Activated CD8-positive, alpha-beta T cell treated with anti-CD3 and anti-CD28 coated beads, Interleukin-2, amount 10 ng/mL, durations not matched to agents 7 days and 5 days (primary cell): ENCODE data around the gene FBXW12. TPM values are rescaled to one million over a fixed set of nuclear protein-coding genes. Genes with fewer than 3 reads are reported as not detected.

Experiments
- ATAC-seq: fragments of 150-1000 bp; cut with Tn5 transposase; one replicate; pipeline ENCODE4 v1.10.0; 2021; ENCODE audit warnings: moderate library complexity
- CTCF ChIA-PET: fragments of 350-600 bp; sonication (Branson Sonifier 250); formaldehyde crosslinking; loops from one replicate; lab custom pipeline; 2021; ENCODE audit warnings: antibody characterized with exemption; lab: Charles Lee
- POLR2A ChIA-PET: fragments of 350-600 bp; sonication (Branson Sonifier 250); formaldehyde crosslinking; loops from one replicate; lab custom pipeline; 2021; ENCODE audit warnings: antibody characterized with exemption; lab: Charles Lee
- DNase-seq: peaks from one replicate; pipeline ENCODE4 v3.0.0-alpha.2; 2020
- H3K27ac Mint-ChIP-seq: one replicate; pipeline ENCODE4 v1.8.0; 2021; ENCODE audit warnings: mild to moderate bottlenecking, mixed read lengths
- H3K27me3 Mint-ChIP-seq: one replicate; pipeline ENCODE4 v1.8.0; 2021; ENCODE audit warnings: low read depth, mixed read lengths
- H3K36me3 Mint-ChIP-seq: one replicate; pipeline ENCODE4 v1.8.0; 2021; ENCODE audit warnings: low read depth, mixed read lengths
- H3K4me1 Mint-ChIP-seq: one replicate; pipeline ENCODE4 v1.8.0; 2021; ENCODE audit warnings: low read depth, mixed read lengths
- H3K4me3 Mint-ChIP-seq: one replicate; pipeline ENCODE4 v1.8.0; 2021; ENCODE audit warnings: mild to moderate bottlenecking, mixed read lengths
- H3K9me3 Mint-ChIP-seq: one replicate; pipeline ENCODE4 v1.8.0; 2022; ENCODE audit warnings: mixed read lengths; ENCODE audit not compliant: insufficient read depth
- total RNA-seq, 2 experiments: library from RNA; stranded (reverse); gene quantifications; one replicate each; pipeline ENCODE4 v1.2.3, GENCODE V29; 2021

Gene FBXW12
- total RNA-seq, 2 experiments from 2014 or later = not detected

DNA sequence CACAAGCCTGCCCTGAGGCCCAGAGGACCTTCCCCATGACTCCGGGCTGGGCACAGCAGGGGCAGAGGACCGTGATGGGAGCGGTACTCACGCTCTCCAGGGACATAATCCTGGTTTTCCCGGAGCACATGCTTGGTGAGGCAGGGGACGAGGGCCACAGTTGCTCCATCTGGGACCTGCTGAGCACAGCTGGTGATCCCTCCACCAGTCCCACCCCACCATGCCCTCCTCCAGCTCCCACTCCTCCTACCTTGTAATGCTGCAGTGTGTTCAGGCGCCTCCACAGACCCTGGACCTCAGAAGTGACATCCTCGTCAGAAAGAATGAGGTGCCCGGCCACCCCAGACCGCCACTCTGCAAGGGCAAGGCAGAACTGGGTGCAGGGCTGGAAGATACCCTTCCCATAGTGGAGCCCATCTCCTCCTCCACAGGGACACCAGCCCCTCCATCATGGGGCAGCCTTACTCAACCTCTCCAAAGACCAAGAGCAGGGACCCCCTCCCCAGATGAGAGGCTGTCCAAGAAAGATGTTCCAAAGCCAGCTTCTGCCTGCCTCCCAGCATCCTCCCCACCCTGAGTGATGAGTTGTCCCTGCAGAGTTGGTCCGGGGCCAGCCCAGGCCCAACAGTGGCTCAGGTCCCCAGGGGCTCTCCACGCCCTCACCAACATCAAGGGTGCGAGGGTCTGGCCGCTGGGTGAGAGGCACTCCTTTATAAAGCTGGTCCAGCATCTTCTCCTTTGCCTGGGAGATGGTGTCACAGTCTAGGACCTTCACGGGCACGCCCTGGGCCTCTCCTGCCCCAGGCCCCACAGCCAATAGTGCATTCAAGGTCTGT, 38.4 kb downstream of the FBXW12 start:
- Mint-ChIP-seq H3K4me1 (no peaks in the 10 kb centered on the region), H3K27ac (no peak overlapping the region), H3K4me3 (no peak overlapping the region), H3K9me3 (no peaks in the 10 kb centered on the region), H3K36me3 (no peaks in the 10 kb centered on the region), H3K27me3 (no peaks in the 10 kb centered on the region)
- ChIA-PET CTCF (interaction anchor here (2.1 to 7.3 kb wide), 2 partner anchors 10 to 26 kb away, joined by 10 to 47 read pairs; no protein-coding TSS in a partner anchor), POLR2A (no interaction called here)
- DNase-seq (no peak), ATAC-seq (no peak)

DNA sequence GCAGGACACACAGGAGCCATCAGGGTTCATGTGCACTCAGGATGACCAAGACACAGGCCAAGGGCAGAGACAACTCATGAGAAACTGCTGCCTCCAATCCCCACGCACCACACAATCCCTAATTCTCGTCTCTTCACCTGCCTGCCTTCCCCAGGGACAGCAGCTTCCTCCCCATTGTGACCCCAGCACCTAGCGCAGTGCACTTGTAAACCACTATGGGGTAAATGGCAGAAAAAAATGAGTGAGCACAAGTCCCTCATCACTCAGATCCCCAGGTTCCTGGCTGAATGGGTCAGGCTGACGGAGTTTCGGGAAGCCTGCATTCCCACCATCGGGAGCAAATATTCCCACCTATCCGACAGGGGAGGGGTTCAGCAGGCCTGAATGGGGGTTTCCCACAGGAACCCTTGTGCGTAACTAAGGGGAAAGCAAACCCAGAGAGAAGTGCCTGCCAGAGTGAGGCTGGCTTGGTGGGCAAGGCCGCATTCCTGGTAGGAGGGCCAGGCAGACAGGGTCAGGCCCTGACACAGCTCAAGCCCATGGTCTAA, 39.1 kb downstream of the FBXW12 start:
- no peak for DNase-seq
- POLR2A ChIA-PET = interaction anchor here (0.7 kb wide), 1 partner anchor 143 kb away, joined by 3 read pairs; no protein-coding TSS in a partner anchor
- no peaks in the 10 kb centered on the region for H3K27me3 Mint-ChIP-seq
- no peak overlapping the region for H3K27ac Mint-ChIP-seq
- no peak overlapping the region for H3K4me3 Mint-ChIP-seq
- no peaks in the 10 kb centered on the region for H3K4me1 Mint-ChIP-seq
- H3K9me3 Mint-ChIP-seq = no peaks in the 10 kb centered on the region
- ATAC-seq = no peak
- H3K36me3 Mint-ChIP-seq = no peaks in the 10 kb centered on the region
- CTCF ChIA-PET = interaction anchor here (1.2 to 7.3 kb wide), 3 partner anchors 11 to 104 kb away, joined by 3 to 47 read pairs (median 10); no protein-coding TSS in a partner anchor

DNA sequence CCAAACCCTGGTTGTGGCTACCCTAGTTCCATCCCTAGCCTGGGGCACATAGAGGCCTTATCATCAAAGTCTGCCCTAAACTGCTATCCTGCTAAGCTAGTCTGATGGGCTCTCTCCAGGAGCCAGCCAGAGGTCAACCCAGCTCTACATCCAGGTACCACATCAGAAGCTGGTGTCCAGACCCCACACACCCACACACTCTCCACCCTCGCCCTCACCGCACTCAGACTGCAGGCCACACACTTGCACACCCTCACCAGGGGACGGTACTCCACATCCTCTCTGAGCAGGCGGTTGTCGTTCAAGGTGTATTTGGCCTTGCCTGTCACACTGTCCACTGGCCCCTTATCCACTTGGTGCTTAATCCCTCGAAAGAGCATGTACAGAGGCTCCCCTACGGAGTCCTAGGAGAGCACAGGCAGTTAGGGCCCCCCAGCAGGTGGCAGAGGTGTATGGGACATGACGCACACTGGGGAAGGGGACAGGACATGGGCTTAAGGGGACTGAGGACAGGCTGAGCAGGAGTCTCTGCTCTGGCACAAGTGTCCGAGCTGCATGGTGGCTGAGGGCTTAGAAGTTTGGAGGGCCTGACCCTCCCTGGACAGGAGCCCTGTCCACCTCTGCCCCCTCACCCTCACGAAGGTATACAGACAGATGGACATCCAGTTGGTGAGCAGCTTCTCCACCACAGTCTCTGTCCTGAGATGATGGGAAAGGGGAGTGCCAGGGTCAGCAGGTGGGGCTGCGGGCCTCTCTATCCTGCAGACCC, 39.8 kb downstream of the FBXW12 start:
- no peak for ATAC-seq
- CTCF ChIA-PET = interaction anchor here (1.2 to 7.3 kb wide), 3 partner anchors 11 to 103 kb away, joined by 3 to 47 read pairs (median 10); no protein-coding TSS in a partner anchor

DNA sequence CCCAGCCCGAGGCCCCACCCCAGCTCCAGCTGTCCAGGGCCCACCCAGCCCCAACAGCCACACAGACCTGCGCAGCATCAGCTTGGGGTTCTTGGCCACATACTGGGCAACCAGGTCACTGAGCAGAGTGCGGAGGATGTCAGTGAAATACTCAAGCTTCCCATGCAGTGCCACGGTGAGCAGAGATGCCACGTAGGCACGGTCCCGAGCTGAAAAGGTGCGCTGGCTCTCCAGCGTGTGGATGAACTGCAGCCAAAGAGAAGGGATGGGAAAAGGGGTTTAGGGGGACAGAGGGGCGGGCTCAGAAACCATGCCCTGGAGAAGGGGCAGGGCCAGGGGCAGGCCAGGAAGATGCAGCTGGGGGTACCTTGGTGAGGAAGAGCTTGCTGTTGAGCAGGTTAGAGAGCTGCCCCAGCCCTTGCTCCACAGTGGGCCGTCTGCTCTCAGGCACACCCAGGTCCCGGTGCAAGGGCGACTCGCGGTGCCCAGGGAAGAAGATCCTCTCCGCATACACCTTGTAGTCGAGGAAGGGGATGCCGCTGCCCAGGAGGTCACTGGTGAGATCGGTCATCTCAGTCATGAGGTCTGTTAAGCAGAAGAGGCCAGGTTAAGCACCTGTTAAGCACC, 40.5 kb downstream of the FBXW12 start:
- H3K27me3 Mint-ChIP-seq = no peaks in the 10 kb centered on the region
- no peaks in the 10 kb centered on the region for H3K9me3 Mint-ChIP-seq
- no peak overlapping the region for H3K27ac Mint-ChIP-seq
- no peak for ATAC-seq
- H3K4me3 Mint-ChIP-seq = no peak overlapping the region
- DNase-seq = no peak
- CTCF ChIA-PET = interaction anchor here (2.1 to 7.3 kb wide), 2 partner anchors 12 to 24 kb away, joined by 10 to 47 read pairs; no protein-coding TSS in a partner anchor
- POLR2A ChIA-PET = no interaction called here
- no peaks in the 10 kb centered on the region for H3K4me1 Mint-ChIP-seq
- no peaks in the 10 kb centered on the region for H3K36me3 Mint-ChIP-seq

More for the DNA sequence above, 39.8 kb downstream of the FBXW12 start:
- Mint-ChIP-seq H3K4me3 (no peak overlapping the region), H3K27ac (no peak overlapping the region), H3K36me3 (no peaks in the 10 kb centered on the region), H3K27me3 (no peaks in the 10 kb centered on the region), H3K9me3 (no peaks in the 10 kb centered on the region), H3K4me1 (no peaks in the 10 kb centered on the region)
- POLR2A ChIA-PET = interaction anchor here (0.7 kb wide), 1 partner anchor 142 kb away, joined by 3 read pairs; no protein-coding TSS in a partner anchor
- no peak for DNase-seq

DNA sequence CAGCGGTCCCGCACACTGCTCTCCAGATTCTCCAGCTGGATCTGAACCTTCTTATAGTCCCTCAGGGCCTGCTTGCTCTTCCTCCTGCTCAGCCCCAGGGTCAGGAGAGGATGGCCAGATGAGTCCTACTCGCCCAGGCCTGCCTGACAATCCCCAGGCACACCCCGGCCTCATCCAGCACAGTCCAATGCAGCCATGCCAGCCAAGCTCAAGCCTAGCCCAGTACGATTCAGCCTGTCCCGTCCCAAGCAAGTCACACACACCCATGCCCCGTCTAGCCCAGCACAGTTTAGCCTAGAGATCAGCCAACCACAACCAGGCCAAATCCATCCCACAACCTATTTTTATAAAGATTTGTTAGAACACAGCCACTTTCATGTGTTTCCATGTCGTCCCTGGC, 41.1 kb downstream of the FBXW12 start:
- Mint-ChIP-seq H3K4me3 (no peak overlapping the region), H3K27me3 (no peaks in the 10 kb centered on the region), H3K27ac (no peak overlapping the region), H3K36me3 (no peaks in the 10 kb centered on the region), H3K4me1 (no peaks in the 10 kb centered on the region), H3K9me3 (no peaks in the 10 kb centered on the region)
- no peak for ATAC-seq
- ChIA-PET CTCF (interaction anchor here (1.2 to 7.3 kb wide), 2 partner anchors 12 to 23 kb away, joined by 3 to 47 read pairs; no protein-coding TSS in a partner anchor), POLR2A (no interaction called here)
- DNase-seq = no peak

DNA sequence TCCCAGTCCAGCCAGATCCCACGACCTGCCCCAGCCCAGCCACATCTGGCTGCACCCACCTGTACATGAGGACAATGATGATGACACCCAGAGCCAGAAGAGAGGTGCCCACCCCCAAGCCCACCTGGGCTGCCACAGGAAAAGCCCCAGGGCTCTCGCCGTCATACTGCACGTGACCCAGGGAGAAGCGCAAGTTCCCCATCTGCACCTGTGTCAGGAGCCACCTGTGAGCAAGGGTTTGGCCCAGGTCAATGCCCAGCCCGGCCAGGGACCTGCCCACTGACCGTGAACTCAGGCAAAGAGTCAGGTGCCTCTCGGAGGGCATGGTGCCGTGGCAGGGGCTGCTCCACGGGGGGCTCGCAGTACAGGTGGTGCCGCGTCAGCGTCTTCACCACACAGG, 41.6 kb downstream of the FBXW12 start:
- POLR2A ChIA-PET = no interaction called here
- Mint-ChIP-seq H3K4me3 (no peak overlapping the region), H3K27ac (no peak overlapping the region), H3K4me1 (no peaks in the 10 kb centered on the region), H3K27me3 (no peaks in the 10 kb centered on the region), H3K36me3 (no peaks in the 10 kb centered on the region), H3K9me3 (no peaks in the 10 kb centered on the region)
- CTCF ChIA-PET = interaction anchor here (1.2 to 7.3 kb wide), 2 partner anchors 13 to 22 kb away, joined by 3 to 47 read pairs; no protein-coding TSS in a partner anchor
- ATAC-seq = no peak
- DNase-seq = no peak

DNA sequence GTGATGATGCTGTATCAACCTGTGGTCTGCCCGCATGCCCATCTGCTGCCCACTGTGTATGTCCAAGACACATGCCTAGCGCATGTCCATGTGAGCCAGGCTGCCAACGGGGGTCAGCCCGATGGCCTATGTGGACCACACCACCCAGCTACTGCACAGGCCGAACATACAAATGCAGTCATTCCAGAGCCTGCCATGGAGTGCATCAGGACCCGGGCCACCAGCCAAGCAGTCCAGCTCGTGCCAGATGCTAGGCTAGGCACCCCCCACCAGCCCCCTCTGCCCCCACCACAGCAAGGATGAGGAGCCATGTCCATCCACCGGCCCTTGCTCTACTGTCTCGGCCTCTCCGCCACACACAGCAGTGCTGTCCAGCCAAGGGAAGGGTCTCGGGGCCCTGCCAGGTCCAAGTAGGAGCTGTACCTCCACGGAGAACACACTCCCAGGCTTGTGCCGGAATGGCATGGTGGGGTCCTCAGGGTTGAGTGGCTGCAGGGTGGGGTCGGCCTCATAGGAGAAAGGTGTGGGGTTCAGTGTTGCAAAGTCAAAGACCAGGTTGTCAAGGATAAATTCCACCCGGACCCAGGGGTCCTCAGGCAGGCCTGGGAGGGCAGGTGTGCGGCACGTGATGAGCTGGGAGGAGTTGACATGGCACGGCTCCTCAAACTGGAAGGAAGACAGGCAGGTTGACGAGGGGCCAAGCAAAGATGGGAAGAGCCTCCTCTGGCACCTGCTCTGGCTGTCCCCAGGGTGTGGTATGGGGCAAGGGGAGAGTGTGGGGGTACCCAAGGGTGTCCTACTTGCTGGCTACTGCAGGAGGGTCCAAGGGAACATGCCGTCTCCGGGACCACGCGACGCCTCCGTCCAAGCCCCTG, 42.6 kb downstream of the FBXW12 start:
- DNase-seq = no peak
- H3K4me3 Mint-ChIP-seq = no peak overlapping the region
- POLR2A ChIA-PET = interaction anchor here (0.9 kb wide), 1 partner anchor 25 kb away, joined by 3 read pairs; the partner anchor contains the start of gene CCDC51
- CTCF ChIA-PET = interaction anchor here (1.9 to 7.3 kb wide), 2 partner anchors 19 to 21 kb away, joined by 6 to 47 read pairs; no protein-coding TSS in a partner anchor
- H3K36me3 Mint-ChIP-seq = no peaks in the 10 kb centered on the region
- no peaks in the 10 kb centered on the region for H3K4me1 Mint-ChIP-seq
- no peaks in the 10 kb centered on the region for H3K9me3 Mint-ChIP-seq
- H3K27me3 Mint-ChIP-seq = no peaks in the 10 kb centered on the region
- no peak for ATAC-seq
- H3K27ac Mint-ChIP-seq = no peak overlapping the region

DNA sequence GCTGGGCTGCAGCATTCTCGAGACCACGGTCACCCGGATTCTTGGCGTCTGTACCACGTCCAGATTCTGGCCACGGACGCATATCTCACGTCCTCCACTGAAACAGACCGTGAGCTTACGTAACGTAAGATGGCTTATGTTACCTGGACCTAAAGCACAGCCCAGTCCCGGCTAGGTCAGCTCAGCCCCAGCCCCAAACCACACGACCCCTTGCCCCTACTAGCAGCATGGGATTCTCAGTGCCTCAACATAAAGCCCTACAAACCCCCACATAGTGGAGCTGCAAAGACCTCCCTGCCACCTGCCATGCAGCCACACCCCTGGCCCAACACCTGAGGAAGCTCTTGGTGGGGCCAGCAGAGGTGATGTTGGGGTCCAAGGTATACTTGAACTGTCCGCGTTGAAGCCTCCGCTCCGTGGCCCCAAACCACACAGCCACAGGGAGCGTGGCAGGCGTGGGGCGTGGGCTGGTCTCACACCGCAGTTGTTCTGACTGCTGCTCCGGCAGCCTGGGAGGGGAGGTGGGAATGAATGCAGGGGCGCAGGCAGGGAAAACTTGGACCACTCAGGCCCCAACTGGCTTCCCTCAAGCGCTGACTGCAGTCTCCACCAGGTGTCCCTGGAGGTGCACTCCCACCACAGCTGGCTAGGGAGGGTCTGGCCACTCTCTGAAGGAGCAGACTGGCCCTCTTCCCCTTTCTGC, 43.4 kb downstream of the FBXW12 start:
- H3K4me1 Mint-ChIP-seq = no peaks in the 10 kb centered on the region
- ChIA-PET CTCF (interaction anchor here (1.4 to 7.3 kb wide), 3 partner anchors 17 to 21 kb away, joined by 4 to 47 read pairs (median 6); no protein-coding TSS in a partner anchor), POLR2A (no interaction called here)
- ATAC-seq = no peak
- no peak overlapping the region for H3K27ac Mint-ChIP-seq
- no peaks in the 10 kb centered on the region for H3K36me3 Mint-ChIP-seq
- no peak for DNase-seq
- no peaks in the 10 kb centered on the region for H3K27me3 Mint-ChIP-seq
- H3K9me3 Mint-ChIP-seq = no peaks in the 10 kb centered on the region
- no peak overlapping the region for H3K4me3 Mint-ChIP-seq

DNA sequence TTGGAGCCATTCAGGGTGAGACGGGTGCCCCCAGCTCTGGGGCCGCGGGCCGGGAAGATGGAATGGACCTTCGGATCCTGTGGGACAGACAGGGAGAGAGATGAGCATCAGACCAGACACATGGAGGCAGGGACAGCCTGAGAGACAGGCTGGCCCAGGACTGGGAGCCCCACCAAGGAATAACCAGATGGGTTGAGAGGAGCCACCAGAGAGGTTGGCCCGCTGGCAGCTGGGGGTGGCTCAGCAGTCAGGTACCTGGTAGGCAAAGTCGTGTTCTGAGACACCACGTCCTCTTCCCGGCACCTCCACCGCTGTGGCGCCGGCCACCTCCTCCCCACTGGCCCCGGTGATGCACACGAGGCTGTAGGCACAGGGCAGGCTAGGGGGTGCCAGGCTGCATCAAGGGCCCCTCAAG, 44.1 kb downstream of the FBXW12 start:
- CTCF ChIA-PET = interaction anchor here (1.4 to 7.3 kb wide), 3 partner anchors 16 to 20 kb away, joined by 4 to 47 read pairs (median 6); no protein-coding TSS in a partner anchor
- DNase-seq (no peak), ATAC-seq (no peak)
- H3K9me3 Mint-ChIP-seq = no peaks in the 10 kb centered on the region
- no peaks in the 10 kb centered on the region for H3K27me3 Mint-ChIP-seq
- no peak overlapping the region for H3K4me3 Mint-ChIP-seq
- no peaks in the 10 kb centered on the region for H3K36me3 Mint-ChIP-seq
- POLR2A ChIA-PET = no interaction called here
- no peaks in the 10 kb centered on the region for H3K4me1 Mint-ChIP-seq
- no peak overlapping the region for H3K27ac Mint-ChIP-seq

DNA sequence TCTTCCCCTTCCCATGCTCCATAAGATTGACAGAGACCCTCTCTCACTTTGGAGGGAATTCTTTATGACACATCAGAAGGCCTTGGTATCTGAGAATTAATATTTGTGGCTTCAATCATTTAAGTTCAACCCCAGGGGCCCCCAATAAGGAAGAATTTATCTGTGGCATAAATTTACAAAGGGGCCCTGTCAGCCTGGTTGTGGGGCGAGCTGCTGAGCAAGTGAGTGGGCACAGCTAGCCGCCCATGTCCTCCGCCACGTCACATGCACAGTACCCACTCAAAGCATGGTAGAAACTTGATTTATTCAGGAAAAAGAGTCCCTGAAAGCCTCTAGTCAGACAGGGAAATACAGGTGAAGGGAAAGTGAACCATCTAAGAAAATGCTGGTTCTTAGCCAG, 44.5 kb downstream of the FBXW12 start:
- no peak overlapping the region for H3K27ac Mint-ChIP-seq
- H3K27me3 Mint-ChIP-seq = no peaks in the 10 kb centered on the region
- POLR2A ChIA-PET = interaction anchor here (1.1 kb wide), 1 partner anchor 9 kb away, joined by 5 read pairs; no protein-coding TSS in a partner anchor
- H3K4me1 Mint-ChIP-seq = no peaks in the 10 kb centered on the region
- DNase-seq (no peak), ATAC-seq (no peak)
- no peaks in the 10 kb centered on the region for H3K9me3 Mint-ChIP-seq
- no peak overlapping the region for H3K4me3 Mint-ChIP-seq
- CTCF ChIA-PET = interaction anchor here (1.4 to 7.3 kb wide), 3 partner anchors 16 to 20 kb away, joined by 4 to 47 read pairs (median 6); no protein-coding TSS in a partner anchor
- H3K36me3 Mint-ChIP-seq = no peaks in the 10 kb centered on the region
